ENCODE data around the gene WNT3A.

WNT3A gene

GRCh38 chr1:228089519-228090380 is 83.0 kb downstream of the WNT3A start:
- H3K4me3 ChIP-seq (ENCODE audit: low read length), result no peak overlapping the region
- H3K27me3 ChIP-seq (replicated peaks; ENCODE audit: control insufficient read depth, insufficient read depth, low read length), result no peaks in the 10 kb centered on the region
- DNase-seq (ENCODE audit: low read depth), result no peak
- H3K9ac ChIP-seq (ENCODE audit: low read length), result no peak overlapping the region
- H3K4me1 ChIP-seq (ENCODE audit: control insufficient read depth, insufficient read depth, low read length), result peaks cover 73% of the 10 kb centered on the region
- peaks cover 14% of the 10 kb centered on the region for H3K36me3 ChIP-seq (ENCODE audit: control insufficient read depth, insufficient read depth, low read length, severe bottlenecking)
- no peaks in the 10 kb centered on the region for H3K9me3 ChIP-seq (ENCODE audit: control insufficient read depth, low read length)

- no peak overlapping the region for H3K4me3 ChIP-seq (ENCODE audit: low read length)
- H3K9ac ChIP-seq (ENCODE audit: low read length), result peak overlapping the region; percentile 15
- DNase-seq (ENCODE audit: low read depth), result peak; percentile 39
- H3K4me1 ChIP-seq (ENCODE audit: control insufficient read depth, insufficient read depth, low read length), result peaks cover 64% of the 10 kb centered on the region
- no peaks in the 10 kb centered on the region for H3K27me3 ChIP-seq (replicated peaks; ENCODE audit: control insufficient read depth, insufficient read depth, low read length)
- no peaks in the 10 kb centered on the region for H3K9me3 ChIP-seq (ENCODE audit: control insufficient read depth, low read length)
- peaks cover 14% of the 10 kb centered on the region for H3K36me3 ChIP-seq (ENCODE audit: control insufficient read depth, insufficient read depth, low read length, severe bottlenecking)
Observed at GRCh38 chr1:228090613-228091081, 83.8 kb downstream of the WNT3A start.

GRCh38 chr1:228091084-228091483 is 84.3 kb downstream of the WNT3A start:
- peak overlapping the region; percentile 15 for H3K9ac ChIP-seq (ENCODE audit: low read length)
- H3K27me3 ChIP-seq (replicated peaks; ENCODE audit: control insufficient read depth, insufficient read depth, low read length), result no peaks in the 10 kb centered on the region
- H3K4me1 ChIP-seq (ENCODE audit: control insufficient read depth, insufficient read depth, low read length), result peaks cover 59% of the 10 kb centered on the region
- H3K4me3 ChIP-seq (ENCODE audit: low read length), result no peak overlapping the region
- no peaks in the 10 kb centered on the region for H3K9me3 ChIP-seq (ENCODE audit: control insufficient read depth, low read length)
- no peak for DNase-seq (ENCODE audit: low read depth)
- peaks cover 14% of the 10 kb centered on the region for H3K36me3 ChIP-seq (ENCODE audit: control insufficient read depth, insufficient read depth, low read length, severe bottlenecking)

- H3K4me3 ChIP-seq (ENCODE audit: low read length), result no peak overlapping the region
- H3K36me3 ChIP-seq (ENCODE audit: control insufficient read depth, insufficient read depth, low read length, severe bottlenecking), result peaks cover 19% of the 10 kb centered on the region
- peaks cover 45% of the 10 kb centered on the region for H3K4me1 ChIP-seq (ENCODE audit: control insufficient read depth, insufficient read depth, low read length)
- no peak overlapping the region for H3K9ac ChIP-seq (ENCODE audit: low read length)
- no peak for DNase-seq (ENCODE audit: low read depth)
- no peaks in the 10 kb centered on the region for H3K9me3 ChIP-seq (ENCODE audit: control insufficient read depth, low read length)
- H3K27me3 ChIP-seq (replicated peaks; ENCODE audit: control insufficient read depth, insufficient read depth, low read length), result no peaks in the 10 kb centered on the region
Observed at GRCh38 chr1:228092342-228093049, 85.7 kb downstream of the WNT3A start.

- Histone ChIP-seq H3K9me3 (ENCODE audit: control insufficient read depth, low read length) (no peaks in the 10 kb centered on the region), H3K9ac (ENCODE audit: low read length) (no peak overlapping the region), H3K36me3 (ENCODE audit: control insufficient read depth, insufficient read depth, low read length, severe bottlenecking) (peaks cover 27% of the 10 kb centered on the region), H3K4me1 (ENCODE audit: control insufficient read depth, insufficient read depth, low read length) (peaks cover 37% of the 10 kb centered on the region), H3K4me3 (ENCODE audit: low read length) (no peak overlapping the region), H3K27me3 (replicated peaks; ENCODE audit: control insufficient read depth, insufficient read depth, low read length) (no peaks in the 10 kb centered on the region)
- no peak for DNase-seq (ENCODE audit: low read depth)
Observed at GRCh38 chr1:228093050-228093906, 86.5 kb downstream of the WNT3A start.

GRCh38 chr1:228094432-228095016 is 87.7 kb downstream of the WNT3A start:
- no peak for DNase-seq (ENCODE audit: low read depth)
- Histone ChIP-seq H3K36me3 (ENCODE audit: control insufficient read depth, insufficient read depth, low read length, severe bottlenecking) (peaks cover 34% of the 10 kb centered on the region), H3K4me1 (ENCODE audit: control insufficient read depth, insufficient read depth, low read length) (peaks cover 25% of the 10 kb centered on the region), H3K9ac (ENCODE audit: low read length) (no peak overlapping the region), H3K9me3 (ENCODE audit: control insufficient read depth, low read length) (no peaks in the 10 kb centered on the region), H3K4me3 (ENCODE audit: low read length) (no peak overlapping the region), H3K27me3 (replicated peaks; ENCODE audit: control insufficient read depth, insufficient read depth, low read length) (no peaks in the 10 kb centered on the region)

- Histone ChIP-seq H3K9ac (ENCODE audit: low read length) (no peak overlapping the region), H3K4me1 (ENCODE audit: control insufficient read depth, insufficient read depth, low read length) (peaks cover 18% of the 10 kb centered on the region), H3K27me3 (replicated peaks; ENCODE audit: control insufficient read depth, insufficient read depth, low read length) (no peaks in the 10 kb centered on the region), H3K9me3 (ENCODE audit: control insufficient read depth, low read length) (no peaks in the 10 kb centered on the region), H3K4me3 (ENCODE audit: low read length) (no peak overlapping the region), H3K36me3 (ENCODE audit: control insufficient read depth, insufficient read depth, low read length, severe bottlenecking) (peaks cover 40% of the 10 kb centered on the region)
- DNase-seq (ENCODE audit: low read depth), result no peak
Observed at GRCh38 chr1:228095161-228095560, 88.4 kb downstream of the WNT3A start.

GRCh38 chr1:228095938-228096337 is 89.1 kb downstream of the WNT3A start:
- H3K4me3 ChIP-seq (ENCODE audit: low read length), result no peak overlapping the region
- H3K27me3 ChIP-seq (replicated peaks; ENCODE audit: control insufficient read depth, insufficient read depth, low read length), result no peaks in the 10 kb centered on the region
- peaks cover 44% of the 10 kb centered on the region for H3K36me3 ChIP-seq (ENCODE audit: control insufficient read depth, insufficient read depth, low read length, severe bottlenecking)
- H3K9ac ChIP-seq (ENCODE audit: low read length), result no peak overlapping the region
- DNase-seq (ENCODE audit: low read depth), result no peak
- H3K4me1 ChIP-seq (ENCODE audit: control insufficient read depth, insufficient read depth, low read length), result peaks cover 11% of the 10 kb centered on the region
- H3K9me3 ChIP-seq (ENCODE audit: control insufficient read depth, low read length), result no peaks in the 10 kb centered on the region

- Histone ChIP-seq H3K9ac (ENCODE audit: low read length) (no peak overlapping the region), H3K4me1 (ENCODE audit: control insufficient read depth, insufficient read depth, low read length) (peaks cover 3% of the 10 kb centered on the region), H3K27me3 (replicated peaks; ENCODE audit: control insufficient read depth, insufficient read depth, low read length) (no peaks in the 10 kb centered on the region), H3K36me3 (ENCODE audit: control insufficient read depth, insufficient read depth, low read length, severe bottlenecking) (peaks cover 44% of the 10 kb centered on the region), H3K4me3 (ENCODE audit: low read length) (no peak overlapping the region), H3K9me3 (ENCODE audit: control insufficient read depth, low read length) (no peaks in the 10 kb centered on the region)
- DNase-seq (ENCODE audit: low read depth), result no peak
Observed at GRCh38 chr1:228096416-228097332, 89.9 kb downstream of the WNT3A start.
